K562 (cell line): Measurements from ENCODE around the gene PDE4D. TPM values are rescaled to one million over a fixed set of nuclear protein-coding genes. Genes with fewer than 3 reads are reported as not detected.

Experiments used
- ATAC-seq: fragments of 200-7000 bp; cut with Tn5 transposase; 3 replicates; pipeline ENCODE4 v1.9.1; 2020; ENCODE audit warnings: moderate library complexity
- BruUV-seq: library from RNA; stranded (reverse); fragments of 400-500 nt; replicated peaks from 2 replicates; lab custom pipeline; 2021; lab: Mats Ljungman, UMichigan
- CTCF ChIA-PET: fragments of 300-600 bp; formaldehyde crosslinking; extraction: SDS; loops from one replicate; lab custom pipeline; 2021; ENCODE audit warnings: low intra/inter-chr PET ratio; lab: Yijun Ruan, JAX
- POLR2A ChIA-PET: fragments of 300-600, 350-650 bp; sonication (Branson Sonifier 250); formaldehyde crosslinking; extraction: SDS; loops from one replicate; lab custom pipeline; 2021; ENCODE audit warnings: antibody characterized with exemption, inconsistent platforms; lab: Yijun Ruan, JAX
- DNase-seq, 4 experiments: peaks; one replicate each; pipeline versions ENCODE4 v3.0.0 to v3.0.0-alpha.2; 2011 to 2018; ENCODE audit warnings: low spot score in 3 of 4, mixed read lengths in 3 of 4; ENCODE audit errors: extremely low read depth in 1 of 4
- FAIRE-seq: peaks from 2 replicates; lab custom pipeline; 2011; peaks lifted over from hg19 to GRCh38; lab: Jason Lieb, UNC
- H2AFZ ChIP-seq: 2 replicates; pipeline ENCODE4 v1.6.0; 2011; ENCODE audit warnings: low read depth, low read length, control low read depth, inconsistent platforms
- H3K27ac ChIP-seq: fragments of 200-600 bp; 3 replicates; pipeline ENCODE4 v1.8.0; 2011; ENCODE audit warnings: low read depth, mild to moderate bottlenecking, control low read depth, inconsistent platforms, low read length, moderate library complexity, mixed read lengths; ENCODE audit errors: extremely low read depth
- H3K27me3 ChIP-seq, 2 experiments: fragments of 300-600 bp in 1 of 2; 2 replicates in 1 of 2; 3 replicates in 1 of 2; pipeline versions ENCODE4 v1.6.0 to v1.8.0; 2011; ENCODE audit warnings: inconsistent platforms in 2 of 2, low read length in 2 of 2, mild to moderate bottlenecking in 1 of 2, mixed read lengths in 1 of 2, moderate library complexity in 1 of 2; ENCODE audit not compliant: control insufficient read depth in 2 of 2, insufficient read depth in 2 of 2
- H3K36me3 ChIP-seq: fragments of 300-600 bp; 3 replicates; pipeline ENCODE4 v1.8.0; 2011; ENCODE audit warnings: mild to moderate bottlenecking, low read length, inconsistent platforms; ENCODE audit not compliant: control insufficient read depth, insufficient read depth
- H3K4me1 ChIP-seq, 2 experiments: fragments of 200-600 bp in 1 of 2; replicated peaks in 1 of 2; 2 replicates in 1 of 2; 3 replicates in 1 of 2; pipeline versions ENCODE4 v1.5.1 to v1.8.0; 2011; ENCODE audit warnings: inconsistent platforms in 2 of 2, low read length in 2 of 2, mild to moderate bottlenecking in 1 of 2, mixed read lengths in 1 of 2, moderate library complexity in 1 of 2; ENCODE audit not compliant: control insufficient read depth in 2 of 2, insufficient read depth in 2 of 2
- H3K4me2 ChIP-seq: 2 replicates; pipeline ENCODE4 v1.6.1; 2011; ENCODE audit warnings: low read length, control low read depth, inconsistent platforms, mixed read lengths; ENCODE audit not compliant: insufficient read depth
- H3K4me3 ChIP-seq: fragments of 200-600 bp; sonication (generic), shearing (Covaris generic); 2 replicates; pipeline ENCODE4 v1.5.1; 2016; ENCODE audit warnings: control low read depth, inconsistent platforms
- H3K79me2 ChIP-seq: fragments of 200-600 bp; 3 replicates; pipeline ENCODE4 v1.8.0; 2011; ENCODE audit warnings: low read length, inconsistent platforms; ENCODE audit not compliant: control insufficient read depth, insufficient read depth
- H3K9ac ChIP-seq, 2 experiments: 2 replicates each; pipeline versions ENCODE4 v1.6.0 to v1.6.1; 2011; ENCODE audit warnings: low read depth in 2 of 2, low read length in 2 of 2, control low read depth in 1 of 2, inconsistent platforms in 1 of 2, mild to moderate bottlenecking in 1 of 2, mixed read lengths in 1 of 2; ENCODE audit not compliant: insufficient read depth in 1 of 2
- H3K9me1 ChIP-seq: one replicate; pipeline ENCODE4 v1.6.0; 2011; ENCODE audit warnings: inconsistent platforms, mild to moderate bottlenecking, low read length, moderate library complexity; ENCODE audit not compliant: control insufficient read depth, insufficient read depth
- H3K9me3 ChIP-seq: replicated peaks from 2 replicates; pipeline ENCODE4 v1.5.1; 2011; ENCODE audit warnings: low read depth, low read length, inconsistent platforms; ENCODE audit not compliant: control insufficient read depth, insufficient read depth
- H4K20me1 ChIP-seq: replicated peaks from 2 replicates; pipeline ENCODE4 v1.6.1; 2011; ENCODE audit warnings: low read length, inconsistent platforms, mixed read lengths; ENCODE audit not compliant: control insufficient read depth, insufficient read depth
- CAMTA2 ChIP-seq: fragments of 250-450 bp; sonication (Bioruptor Pico); conservative IDR thresholded peaks from 2 replicates; pipeline ENCODE4 v1.5.1; 2022
- CBFA2T3 ChIP-seq: fragments of 450-650 bp; IDR thresholded peaks from 2 replicates; pipeline ENCODE4 v1.6.1; 2017
- CREB1 ChIP-seq, 2 experiments: sonication (generic) in 1 of 2; formaldehyde crosslinking in 1 of 2; IDR thresholded peaks; 2 replicates each; pipeline versions ENCODE4 v1.6.1 to v1.8.0; 2012 to 2022; ENCODE audit warnings: inconsistent platforms in 1 of 2, mild to moderate bottlenecking in 1 of 2, missing genetic modification reagents in 1 of 2, moderate library complexity in 1 of 2
- IRF9 ChIP-seq: fragments of 450-650 bp; IDR thresholded peaks from 2 replicates; pipeline ENCODE4 v1.6.1; 2016; ENCODE audit warnings: missing biosample characterization, missing genetic modification characterization
- NBN ChIP-seq: fragments of 450-650 bp; IDR thresholded peaks from 2 replicates; pipeline ENCODE4 v1.6.1; 2016; ENCODE audit warnings: low read depth, mild to moderate bottlenecking
- NKRF ChIP-seq: fragments of 450-650 bp; IDR thresholded peaks from 2 replicates; pipeline ENCODE4 v1.6.1; 2016; ENCODE audit warnings: borderline replicate concordance
- PCBP1 ChIP-seq: fragments of 200-400 bp; formaldehyde crosslinking; IDR thresholded peaks from 2 replicates; pipeline ENCODE4 v1.6.1; 2018; ENCODE audit warnings: mild to moderate bottlenecking, low read depth, low read length; ENCODE audit not compliant: poor library complexity, severe bottlenecking
- PURB ChIP-seq: sonication (generic); formaldehyde crosslinking; IDR thresholded peaks from 2 replicates; pipeline ENCODE4 v1.9.0; 2021; ENCODE audit warnings: low read depth, mild to moderate bottlenecking, missing genetic modification reagents
- TBP ChIP-seq: optimal IDR thresholded peaks from 2 replicates; pipeline ENCODE3; 2011; ENCODE audit warnings: low read depth, low read length, improper control_type of control experiment
- ZNF146 ChIP-seq: IDR thresholded peaks from one replicate; pipeline ENCODE4 v1.6.1; 2018; ENCODE audit warnings: missing compliant biosample characterization; ENCODE audit not compliant: unreplicated experiment
- ZNF212 ChIP-seq: fragments of 450-650 bp; formaldehyde crosslinking; IDR thresholded peaks from 2 replicates; pipeline ENCODE4 v1.4.0; 2020; ENCODE audit warnings: mild to moderate bottlenecking
- ZNF57 ChIP-seq: fragments of 450-650 bp; formaldehyde crosslinking; IDR thresholded peaks from 2 replicates; pipeline ENCODE4 v1.4.0; 2020; ENCODE audit warnings: mild to moderate bottlenecking, moderate library complexity
- WGBS: fragments of 100-300 bp; shearing (Covaris generic); methylation state at CpG from one replicate; pipeline ENCODE4 v1.1.6; 2016; ENCODE audit warnings: low coverage, mixed read lengths; ENCODE audit not compliant: insufficient coverage; ENCODE audit errors: missing lambda C conversion rate; 5-methylcytosine and 5-hydroxymethylcytosine counted together
- in situ Hi-C: fragments of 300-500 bp; cut with MboI; formaldehyde crosslinking; loops from 4 replicates; pipeline ENCODE4 v1.15.0; 2018; ENCODE audit warnings: inconsistent platforms, mixed read lengths
- intact Hi-C: fragments of 100-400 bp; cut with micrococcal nuclease; formaldehyde crosslinking; loops from 2 replicates; pipeline ENCODE4 v1.14.2; 2022
- polyA plus RNA-seq, 8 experiments: library from polyadenylated mRNA; depleted of rRNA in 4 of 8; stranded (reverse) in 5 of 8; unstranded in 3 of 8; fragments of >200 nt; fragmentation: Nextera tagmentation in 2 of 8; fragmentation: Illumina TruSeq in 1 of 8; extraction: Ambion mirVana in 2 of 8; extraction: Trizol in 1 of 8; gene quantifications; 2 replicates each; pipeline versions ENCODE4 v1.2.1 to v1.2.3, GENCODE V29; 2011 to 2014; ENCODE audit warnings: inconsistent platforms in 1 of 8, missing spikeins in 1 of 8
- total RNA-seq, 7 experiments: library from RNA; depleted of rRNA in 6 of 7; stranded (reverse); fragments of >200 nt in 6 of 7; fragmentation: Illumina TruSeq in 2 of 7; extraction: Trizol in 2 of 7; gene quantifications; 2 replicates each; pipeline versions ENCODE4 v1.2.1 to v1.2.3, GENCODE V29; 2011 to 2021; ENCODE audit warnings: low replicate concordance in 1 of 7

PDE4D gene
- total and polyA plus RNA-seq, 9 of the 15 experiments (the other 6 are each of a cell fraction or from before 2014, with no cell fraction given): 0.04 to 0.46 (median 0.13) TPM

- FAIRE-seq: no peak
- 35% methylated on average over 1 of the region's 1 CpG for WGBS
- H3K4me1 ChIP-seq: peaks cover 0 to 2% of the 10 kb centered on the region in 2 experiments; a peak in 1 of 5 replicates
These were observed 953.9 kb downstream of the PDE4D start for GRCh38 chr5:58939664-58940063.

More at GRCh38 chr5:58939664-58940063, 953.9 kb downstream of the PDE4D start:
- ChIA-PET POLR2A (no interaction called here), CTCF (no interaction called here)
- Histone ChIP-seq H3K4me3 (no peak overlapping the region), H3K27me3 (no peaks in the 10 kb centered on the region), H3K36me3 (0 out of 3 replicates have a peak, but pooled peaks cover 4% of the 10 kb centered on the region), H3K79me2 (peaks cover 12% of the 10 kb centered on the region; the same call in 2 of the 3 replicates), H3K9me1 (no peaks in the 10 kb centered on the region), H3K9ac (no peak overlapping the region), H2AFZ (no peak overlapping the region), H3K4me2 (no peak overlapping the region), H3K9me3 (no peaks in the 10 kb centered on the region), H4K20me1 (no peaks in the 10 kb centered on the region), H3K27ac (no peak overlapping the region)
- in situ Hi-C loops (no loop called here), intact Hi-C loops (no loop called here)
- no TSS peak for BruUV-seq
- no peak for TF ChIP-seq TBP
- no peak for TF ChIP-seq NKRF
- no peak for TF ChIP-seq PURB
- no peak for TF ChIP-seq IRF9 (tag)
- no peak for TF ChIP-seq NBN
- no peak for TF ChIP-seq ZNF212 (CRISPR knock-in tag)
- TF ChIP-seq CREB1 (IDR thresholded peaks at IDR 0.05): no peak
- no peak for TF ChIP-seq CREB1 (CRISPR knock-in tag; IDR thresholded peaks at IDR 0.05)
- no peak for TF ChIP-seq ZNF146 (CRISPR knock-in tag)
- TF ChIP-seq ZNF57 (CRISPR knock-in tag): no peak
- TF ChIP-seq CAMTA2: no peak
- TF ChIP-seq CBFA2T3: no peak
- no peak for TF ChIP-seq PCBP1
- no peak for DNase-seq
- no peak for ATAC-seq
